Heart left ventricle (tissue), 16 donors: ENCODE data around the gene OXCT1. TPM values are rescaled to one million over a fixed set of nuclear protein-coding genes. Genes with fewer than 3 reads are reported as not detected.
A peak's percentile ranks its signal among the peaks of the same experiment; 100 is the strongest.

Source experiments
- ATAC-seq, 4 donors: fragments of 200-7000 bp; cut with Tn5 transposase; one replicate each; pipeline ENCODE4 v1.9.1; 2020 to 2022; ENCODE audit warnings: moderate library complexity in 4 of 4, mild to moderate bottlenecking in 3 of 4, moderate number of reproducible peaks in 1 of 4
- DNase-seq, 5 donors: peaks; one replicate each; pipeline ENCODE4 v3.0.0-alpha.2; 2020
- H3K27ac ChIP-seq, 12 donors: fragments of 200-600 bp; sonication (generic) in 4 of 12; one replicate each; pipeline versions ENCODE4 v1.5.0 to v1.8.0; 2016 to 2022; ENCODE audit warnings: mild to moderate bottlenecking in 2 of 12
- H3K27me3 ChIP-seq, 9 donors: fragments of 200-600 bp; sonication (generic) in 2 of 9; one replicate each; pipeline versions ENCODE4 v1.5.1 to v1.8.0; 2016 to 2022; ENCODE audit warnings: mild to moderate bottlenecking in 3 of 9
- H3K36me3 ChIP-seq, 9 donors: fragments of 200-600 bp; sonication (generic) in 2 of 9; one replicate each; pipeline versions ENCODE4 v1.5.0 to v1.8.0; 2018 to 2022; ENCODE audit warnings: mild to moderate bottlenecking in 2 of 9
- H3K4me1 ChIP-seq, 12 donors: fragments of 200-600 bp; sonication (generic) in 4 of 12; one replicate each; pipeline versions ENCODE4 v1.5.0 to v1.8.0; 2016 to 2022; ENCODE audit warnings: mild to moderate bottlenecking in 3 of 12
- H3K4me3 ChIP-seq, 12 donors: fragments of 200-600 bp; sonication (generic) in 4 of 12; one replicate each; pipeline versions ENCODE4 v1.5.0 to v1.8.0; 2017 to 2022; ENCODE audit warnings: mild to moderate bottlenecking in 9 of 12, moderate library complexity in 4 of 12
- H3K9me3 ChIP-seq, 12 donors: fragments of 200-600 bp; sonication (generic) in 4 of 12; one replicate each; pipeline versions ENCODE4 v1.5.0 to v1.8.0; 2016 to 2022; ENCODE audit warnings: mild to moderate bottlenecking in 1 of 12
- CTCF ChIP-seq, 12 donors: fragments of 200-600 bp; sonication (generic) in 4 of 12; IDR thresholded peaks; one replicate each; pipeline versions ENCODE4 v1.5.0 to v1.8.0; 2018 to 2022; ENCODE audit warnings: antibody characterized with exemption in 12 of 12, mild to moderate bottlenecking in 5 of 12
- POLR2A ChIP-seq, 2 donors: fragments of 450-650 bp; IDR thresholded peaks; one replicate each; pipeline ENCODE4 v1.6.1; 2017; ENCODE audit warnings: antibody characterized with exemption in 2 of 2, mild to moderate bottlenecking in 2 of 2, moderate library complexity in 2 of 2
- WGBS, 4 donors: extraction: QIAGEN DNeasy Blood & Tissue Kit in 2 of 4; methylation state at CpG; one replicate each; pipeline versions ENCODE4 v1.1.5 to v1.1.7; 2013 to 2018; 5-methylcytosine and 5-hydroxymethylcytosine counted together
- intact Hi-C, 10 donors: fragments of 100-400 bp; cut with DNase I; formaldehyde crosslinking; loops; one replicate each; pipeline versions ENCODE4 v1.11.1 to v1.14.2; 2022
- polyA plus RNA-seq, 2 donors: library from polyadenylated mRNA; stranded (reverse); fragments of 200-250 nt; gene quantifications; one replicate each; pipeline ENCODE4 v1.2.3, GENCODE V29; 2013
- total RNA-seq, 9 donors: library from RNA; depleted of rRNA in 2 of 9; stranded (reverse); fragments of >200 nt in 2 of 9; fragmentation: NEBNext Ultra II Directional in 3 of 9; extraction: Animal tissue kit (Norgen Biotek cat#: 25700) in 3 of 9; gene quantifications; one replicate each; pipeline versions ENCODE4 v1.1.0 to v1.2.4, GENCODE V29; 2016 to 2023
- donor health status: ischemic (EF 13 %, LVEDD 7.1; RV severe dilation, severe dysfunction).
- donor health status: healthy with polysubstance abuse.
- donor health status: DM: no; HTN: yes; CAD: no.
- donor health status: DM: no; HTN: no; CAD: no.
- donor health status: ischemic (EF 25% LVEDD 6.9; RV normal size, moderate dysfunction).
- donor health status: ischemic (EF 25% LVEDD 5.7; RV mildly dilated, moderate dysfunction).
- donor health status: healthy.
- donor health status: DM: yes; HTN: yes; CAD: no.
- donor health status: ischemic (EF 35%, LVEDD 5.7; RV mildly dilated, moderate dysfunction).
- donor health status: nonischemic (EF 11% LVEDD 7.7; RV severe dilation, severe dysfunction).
- donor health status: DM: yes; HTN: yes; CAD: no.
- donor health status: PGD.
- donor health status: ischemic (EF 29% LVEDD 5.4; RV normal size, mild dysfunction).
- donor health status: nonischemic (EF 23%, LVEDD 6.1; RV moderate dilation, normal function).

The OXCT1 gene
- total and polyA plus RNA-seq, 11 donors: 50.7 to 363 (median 188) TPM

DNA sequence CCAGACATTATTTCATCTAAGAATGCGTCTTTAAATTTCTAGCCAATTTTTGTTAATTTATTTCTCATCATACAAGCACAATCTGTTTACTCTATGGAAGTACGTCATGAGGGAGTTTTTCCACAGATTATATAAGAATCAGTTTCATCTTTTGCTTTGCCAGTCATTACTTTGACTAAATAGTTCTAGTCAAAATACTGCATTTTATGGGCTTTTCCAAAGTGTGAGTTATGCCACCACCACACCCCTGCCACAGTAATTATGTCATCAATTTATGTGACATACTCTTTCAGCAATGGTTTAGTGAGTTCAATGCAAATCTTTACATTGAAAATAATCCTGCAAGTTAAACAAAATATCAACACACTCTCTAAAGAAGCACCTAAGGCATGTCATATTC lies 35.9 kb upstream of the OXCT1 start:
- intact Hi-C loops: loop anchor here in 3 of 10 donors (5.0 kb wide), 2 partner anchors 34 to 39 kb away; partner anchors contain the start of gene OXCT1 (in 2 of the 3)
- Histone ChIP-seq H3K27ac (peak overlapping the region in 2 of 12 donors; percentile 81 to 90), H3K4me3 (no peak overlapping the region), H3K27me3 (no peaks in the 10 kb centered on the region), H3K36me3 (peaks cover 0 to 50% (median 37%) of the 10 kb centered on the region in 9 donors), H3K9me3 (no peaks in the 10 kb centered on the region), H3K4me1 (peaks cover 3 to 55% (median 26%) of the 10 kb centered on the region in 12 donors)
- TF ChIP-seq POLR2A (IDR thresholded peaks at IDR 0.05) (no peak), CTCF (IDR thresholded peaks at IDR 0.05) (no peak)
- DNase-seq (no peak), ATAC-seq (no peak)
- 84 to 89% (median 86%) methylated on average over 2 of the region's 2 CpGs for WGBS, 4 donors

DNA sequence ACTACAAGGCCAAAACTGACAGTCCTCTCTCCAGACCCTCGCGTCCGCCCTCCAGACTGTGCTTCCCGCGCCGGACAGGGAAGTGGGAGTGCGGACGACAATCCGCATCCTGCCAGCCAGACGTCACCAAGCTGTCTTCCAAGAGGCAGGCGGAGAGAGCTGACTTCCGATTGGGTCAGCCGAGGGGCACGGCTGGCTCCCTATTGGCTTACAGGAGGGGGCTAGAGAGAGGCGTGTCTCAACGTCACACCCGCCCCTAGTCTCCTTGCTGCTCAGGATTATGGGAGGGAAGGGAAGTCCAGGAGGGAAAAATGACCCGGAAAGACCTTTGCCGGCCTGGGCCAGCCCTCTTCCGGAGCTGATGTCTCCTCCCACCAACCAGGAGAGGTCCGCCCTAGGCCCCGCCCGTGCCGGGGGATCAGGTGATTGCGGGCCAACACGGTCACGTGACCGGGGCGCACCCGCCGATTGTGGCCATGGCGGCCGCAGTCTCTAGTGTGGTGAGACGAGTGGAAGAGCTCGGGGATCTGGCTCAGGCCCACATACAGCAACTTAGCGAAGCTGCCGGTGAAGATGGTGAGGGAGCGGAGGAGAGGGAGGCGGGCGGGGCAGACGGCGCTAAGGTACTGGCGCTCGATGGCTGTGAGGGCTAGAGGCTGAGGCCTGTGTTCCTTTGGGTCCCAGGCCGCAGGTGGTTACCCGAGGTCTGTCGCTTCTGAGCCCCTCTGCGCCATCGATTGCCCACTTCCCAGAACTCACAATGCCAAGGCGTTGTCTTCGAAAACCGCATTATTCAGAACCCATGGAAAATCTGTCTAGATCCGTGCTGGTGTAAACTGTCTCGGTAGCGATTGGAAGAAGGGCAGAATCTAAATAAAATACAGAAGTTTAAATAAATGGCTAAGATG lies 33.9 kb upstream of the OXCT1 start, which contains the start of gene RIMOC1:
TSS of gene RIMOC1 (plus strand) at position 453 of the 908 bp plus-strand sequence. CDS start at position 477, 24 bp downstream.
- no peaks in the 10 kb centered on the region for H3K9me3 ChIP-seq
- no peaks in the 10 kb centered on the region for H3K27me3 ChIP-seq
- H3K4me1 ChIP-seq: peaks cover 3 to 47% (median 26%) of the 10 kb centered on the region in 12 donors
- H3K36me3 ChIP-seq: peaks cover 0 to 30% (median 17%) of the 10 kb centered on the region in 9 donors
- peak; percentile 99 for ATAC-seq
- peak within 1 kb of the TSS; percentile 45 to 90 (median 77) for H3K4me3 ChIP-seq
- peak; percentile 99 for DNase-seq
- peak within 1 kb of the TSS; percentile 76 to 92 (median 88) for H3K27ac ChIP-seq
- 0 to 1% (median 0%) methylated on average over 32 to 55 of the region's 55 CpGs for WGBS, 4 donors
- peak in 1 of 2 donors; percentile 63 for TF ChIP-seq POLR2A (IDR thresholded peaks at IDR 0.05)
- TF ChIP-seq CTCF (IDR thresholded peaks at IDR 0.05): no peak
- intact Hi-C loops: loop anchor here in 7 of 10 donors (1.0 to 2.0 kb wide), 6 partner anchors 20 to 35 kb away; partner anchors contain the start of genes FBXO4 (in 4 of the 7) and OXCT1 (in 3 of the 7)

DNA sequence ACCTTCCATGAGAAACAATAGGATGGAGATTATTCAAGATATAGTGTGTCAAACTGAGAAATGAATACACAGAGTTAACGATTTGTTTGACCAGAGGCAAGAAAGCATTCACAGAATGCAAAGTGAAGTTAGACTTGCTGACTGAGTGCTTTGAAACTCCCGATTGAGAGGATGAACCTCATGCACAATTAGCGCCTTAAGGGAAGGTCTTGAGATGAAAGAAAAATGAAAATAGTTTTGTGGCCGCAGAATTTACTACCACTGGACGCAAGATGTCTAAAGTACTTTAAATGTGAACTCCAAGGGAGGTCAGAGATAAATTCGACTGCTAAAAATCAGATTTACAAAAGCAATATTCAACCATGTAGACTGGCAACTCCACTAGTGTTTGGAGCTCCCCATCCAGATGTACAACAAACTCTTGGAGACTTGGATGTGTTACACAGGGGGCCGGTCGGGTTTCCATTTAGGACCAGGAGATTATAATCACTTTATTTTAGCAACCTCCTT lies 33.2 kb upstream of the OXCT1 start:
- DNase-seq (no peak), ATAC-seq (no peak)
- TF ChIP-seq POLR2A (IDR thresholded peaks at IDR 0.05) (no peak), CTCF (IDR thresholded peaks at IDR 0.05) (no peak)
- Histone ChIP-seq H3K4me3 (peak overlapping the region; percentile 15 to 90 (median 77)), H3K36me3 (peaks cover 0 to 23% (median 10%) of the 10 kb centered on the region in 9 donors), H3K9me3 (no peaks in the 10 kb centered on the region), H3K27ac (peak overlapping the region; percentile 68 to 92 (median 88)), H3K27me3 (no peaks in the 10 kb centered on the region), H3K4me1 (peaks cover 3 to 41% (median 24%) of the 10 kb centered on the region in 12 donors)
- intact Hi-C loops: loop anchor here in 2 of 10 donors (2.0 kb wide), 1 partner anchor 33 kb away; the partner anchor contains the start of gene OXCT1 (in 2 of the 2)
- WGBS, 4 donors: 45 to 46% (median 46%) methylated on average over 8 of the region's 8 CpGs

DNA sequence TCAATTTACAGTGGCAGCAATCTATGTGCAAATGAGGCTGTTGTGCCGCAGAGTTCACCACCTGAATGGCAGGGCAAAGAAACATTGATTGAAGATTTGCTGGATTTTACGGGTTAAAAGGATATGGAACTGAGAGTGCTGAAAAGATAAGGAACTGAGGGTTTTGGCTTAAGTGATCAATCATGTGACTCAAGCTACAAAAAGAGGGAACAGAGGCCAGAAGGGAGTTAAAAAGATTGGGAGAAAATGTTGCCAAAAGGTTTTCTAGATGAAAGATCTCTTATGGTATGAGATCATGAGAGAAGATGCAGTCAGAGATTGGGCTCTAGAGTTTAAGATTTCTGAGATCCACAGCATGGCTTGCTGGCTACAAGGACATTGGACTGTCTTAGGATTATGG lies 26.0 kb upstream of the OXCT1 start:
- Histone ChIP-seq H3K4me3 (no peak overlapping the region), H3K36me3 (no peaks in the 10 kb centered on the region), H3K27ac (no peak overlapping the region), H3K4me1 (no peaks in the 10 kb centered on the region), H3K27me3 (peaks cover 0 to 6% (median 0%) of the 10 kb centered on the region in 9 donors), H3K9me3 (no peaks in the 10 kb centered on the region)
- no peak for TF ChIP-seq POLR2A (IDR thresholded peaks at IDR 0.05)
- no peak for DNase-seq
- intact Hi-C loops: no loop called here
- ATAC-seq: no peak
- 19 to 56% (median 44%) methylated on average over 2 of the region's 2 CpGs for WGBS, 4 donors
